Mononuclear cell (primary cell): ENCODE measurements around the gene INPP5A. TPM values are rescaled to one million over a fixed set of nuclear protein-coding genes. Genes with fewer than 3 reads are reported as not detected.

Source experiments
- H3K27me3 ChIP-seq: 2 replicates; pipeline ENCODE4 v1.6.0; 2011; ENCODE audit warnings: low read length, control low read depth; ENCODE audit not compliant: insufficient read depth
- H3K4me1 ChIP-seq: 2 replicates; pipeline ENCODE4 v1.5.1; 2011; ENCODE audit warnings: mild to moderate bottlenecking, low read length, control low read depth; ENCODE audit not compliant: insufficient read depth
- H3K4me3 ChIP-seq: 2 replicates; pipeline ENCODE4 v1.5.1; 2011; ENCODE audit warnings: mild to moderate bottlenecking, low read length, moderate library complexity
- H3K9me3 ChIP-seq: 2 replicates; pipeline ENCODE4 v1.5.1; 2011; ENCODE audit warnings: low read depth, mild to moderate bottlenecking, control low read depth, low read length
- total RNA-seq: library from RNA; depleted of rRNA; stranded (reverse); fragments of >200 nt; gene quantifications from one replicate; pipeline ENCODE4 v1.2.3, GENCODE V29; 2012

The INPP5A gene
- total RNA-seq, 1 donor: 18.6 TPM

DNA sequence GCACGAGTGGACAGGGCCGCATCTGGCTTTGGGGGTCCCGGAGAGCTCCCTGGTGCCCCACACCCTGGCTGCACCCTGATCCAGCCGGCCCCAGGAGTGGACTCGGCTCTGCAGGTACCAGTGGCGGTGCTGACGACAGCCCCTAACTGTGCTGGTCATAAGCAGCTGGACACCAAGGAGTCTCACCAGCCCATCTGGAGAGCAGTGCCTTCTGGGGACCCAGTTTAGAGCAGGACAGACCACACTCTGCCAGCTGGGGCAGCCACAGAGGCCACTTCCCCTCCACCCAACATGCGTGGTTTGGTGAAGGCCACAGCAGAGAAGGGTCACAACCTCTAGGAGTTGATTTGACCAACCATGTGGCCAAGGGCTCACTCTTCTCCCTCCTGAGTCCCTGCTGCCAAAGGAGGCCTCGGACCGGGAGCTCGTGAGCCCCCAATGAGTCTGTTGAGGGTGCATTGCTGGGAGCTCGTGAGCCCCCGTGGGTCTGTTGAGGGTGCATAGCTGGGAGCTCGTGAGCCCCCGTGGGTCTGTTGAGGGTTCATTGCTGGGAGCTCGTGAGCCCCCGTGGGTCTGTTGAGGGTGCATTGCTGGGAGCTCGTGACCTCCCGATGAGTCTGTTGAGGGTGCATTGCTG is 16.0 kb upstream of the INPP5A start:
- Histone ChIP-seq H3K4me1 (peaks cover 14% of the 10 kb centered on the region), H3K27me3 (no peaks in the 10 kb centered on the region), H3K9me3 (no peaks in the 10 kb centered on the region), H3K4me3 (no peak overlapping the region)

DNA sequence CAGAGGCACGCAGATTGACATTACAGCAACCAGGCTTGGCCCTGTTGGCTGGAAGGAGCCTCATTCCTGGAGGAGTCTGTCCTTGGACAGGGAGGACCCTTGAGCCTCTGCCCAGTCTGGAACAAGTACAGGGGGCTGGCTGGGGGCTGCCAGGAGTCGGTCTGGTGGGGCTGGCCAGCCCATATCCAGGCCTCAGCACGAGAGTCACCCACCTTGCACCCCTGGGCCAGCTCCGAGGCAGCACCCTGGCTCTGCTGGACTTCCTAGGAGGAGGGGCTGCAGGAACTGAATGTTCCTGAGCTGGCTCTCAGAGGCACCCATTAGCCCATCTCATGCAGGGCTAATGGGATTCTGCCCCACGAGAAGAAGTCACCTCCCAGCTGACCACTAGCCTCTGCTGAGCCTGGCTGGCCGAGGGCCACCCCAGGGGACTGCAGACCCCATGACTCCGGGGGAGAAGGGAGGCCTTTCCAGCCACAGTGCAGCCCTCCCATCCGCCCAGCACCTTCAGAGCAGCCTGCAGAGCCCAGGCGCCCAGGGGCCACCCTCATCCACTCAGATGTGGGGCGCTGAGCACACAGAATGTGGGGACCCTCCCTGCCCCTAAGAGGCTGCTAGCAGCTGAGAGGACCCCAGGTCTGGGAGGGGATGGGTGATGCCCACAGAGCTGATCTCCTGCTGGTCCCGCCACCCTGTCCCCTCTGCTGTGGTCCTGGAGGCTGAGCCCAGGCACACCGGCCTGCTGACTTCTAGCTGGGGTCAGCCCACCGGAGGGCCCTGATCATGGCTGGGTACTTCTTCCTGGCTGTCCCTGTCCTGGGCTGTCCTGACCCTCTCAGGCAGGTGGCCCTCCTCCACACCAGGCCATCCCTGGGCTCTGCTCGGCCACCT is 14.8 kb upstream of the INPP5A start:
- peaks cover 4% of the 10 kb centered on the region for H3K4me1 ChIP-seq
- no peak overlapping the region for H3K4me3 ChIP-seq
- no peaks in the 10 kb centered on the region for H3K9me3 ChIP-seq
- no peaks in the 10 kb centered on the region for H3K27me3 ChIP-seq

DNA sequence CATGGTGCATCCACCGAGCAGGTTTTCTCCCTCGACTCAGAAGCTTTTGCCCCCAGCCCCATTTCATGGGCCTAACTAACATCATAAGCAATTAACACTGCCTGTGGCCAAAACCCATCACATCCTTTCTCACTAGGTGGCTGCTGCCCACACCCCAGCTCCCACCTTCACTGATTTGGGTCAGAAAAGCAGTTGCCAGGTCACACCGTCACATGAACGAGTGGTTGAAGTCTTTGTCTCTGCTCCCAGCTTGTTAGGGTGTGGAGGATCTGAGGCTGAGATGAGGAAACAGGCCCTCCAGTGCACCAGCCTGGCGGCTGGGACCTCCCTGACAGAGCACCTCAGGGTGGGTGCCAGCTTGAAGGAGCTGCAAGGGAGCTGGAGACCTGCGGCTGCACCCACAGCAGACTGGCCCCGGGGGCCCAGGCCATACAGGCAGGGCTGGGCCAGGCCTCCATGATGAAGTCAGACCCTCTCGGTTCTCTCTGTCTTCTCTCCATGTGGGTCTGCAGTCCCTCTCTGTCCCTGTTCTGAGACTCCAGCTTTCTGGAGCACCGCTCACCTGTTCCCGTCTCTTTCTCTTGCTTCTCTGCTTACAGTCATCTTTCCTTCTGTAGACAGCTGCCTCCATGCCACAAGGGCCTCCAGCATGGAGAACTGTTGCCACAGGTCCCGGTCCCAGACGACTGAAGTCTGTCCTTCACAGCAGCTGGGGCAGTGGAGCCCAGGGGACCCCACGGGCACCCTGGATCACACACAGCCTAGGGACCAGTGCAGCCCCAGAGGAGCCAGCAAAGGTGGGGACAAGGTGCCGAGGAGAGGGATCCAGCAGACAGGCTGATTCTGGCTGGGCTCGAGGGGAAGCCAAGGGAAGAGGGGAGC is 13.8 kb upstream of the INPP5A start:
- Histone ChIP-seq H3K9me3 (no peaks in the 10 kb centered on the region), H3K4me3 (no peak overlapping the region), H3K27me3 (no peaks in the 10 kb centered on the region), H3K4me1 (no peaks in the 10 kb centered on the region)

DNA sequence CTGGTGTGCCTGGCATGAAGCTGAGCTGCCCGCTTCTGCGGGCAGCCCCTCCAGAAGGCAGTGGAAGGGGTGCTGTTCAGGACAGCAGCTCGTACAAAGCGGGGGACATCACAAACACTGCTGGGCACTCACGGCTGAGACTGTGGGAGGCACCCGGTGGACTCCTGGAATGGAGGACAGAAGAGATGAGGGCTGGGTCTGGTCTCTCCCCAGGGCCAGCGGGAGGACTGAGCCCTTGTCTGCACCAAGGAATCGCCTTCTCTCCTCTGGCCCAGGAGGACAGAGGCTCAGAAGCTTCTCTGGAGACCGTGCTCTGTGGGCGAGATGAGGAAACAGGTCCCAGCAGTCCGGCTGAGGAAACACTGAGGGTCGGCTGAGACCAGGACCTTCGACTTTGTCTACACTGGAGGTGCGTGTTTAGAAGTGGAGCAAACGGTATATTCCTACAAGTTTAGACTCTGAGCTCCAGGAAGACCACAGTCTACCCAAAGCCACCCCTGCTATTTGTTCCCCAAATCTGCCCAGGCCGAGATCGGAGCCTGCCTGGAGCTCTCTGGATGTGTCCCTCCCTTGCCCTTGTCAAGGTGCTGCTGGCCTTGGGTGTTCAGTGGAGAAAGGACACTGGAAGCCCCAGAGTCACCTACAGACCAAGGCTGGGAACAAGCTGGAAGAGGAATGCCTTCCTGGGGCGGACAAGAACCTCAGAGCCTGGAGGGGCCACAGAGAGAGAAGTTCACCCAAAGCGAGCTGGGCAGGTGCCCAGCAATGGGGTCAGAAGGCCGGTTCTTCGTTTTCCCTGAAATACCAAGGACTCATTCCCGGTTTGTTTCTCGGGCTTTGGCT is 12.9 kb upstream of the INPP5A start:
- H3K4me1 ChIP-seq: no peaks in the 10 kb centered on the region
- no peak overlapping the region for H3K4me3 ChIP-seq
- H3K27me3 ChIP-seq: peaks cover 4% of the 10 kb centered on the region

DNA sequence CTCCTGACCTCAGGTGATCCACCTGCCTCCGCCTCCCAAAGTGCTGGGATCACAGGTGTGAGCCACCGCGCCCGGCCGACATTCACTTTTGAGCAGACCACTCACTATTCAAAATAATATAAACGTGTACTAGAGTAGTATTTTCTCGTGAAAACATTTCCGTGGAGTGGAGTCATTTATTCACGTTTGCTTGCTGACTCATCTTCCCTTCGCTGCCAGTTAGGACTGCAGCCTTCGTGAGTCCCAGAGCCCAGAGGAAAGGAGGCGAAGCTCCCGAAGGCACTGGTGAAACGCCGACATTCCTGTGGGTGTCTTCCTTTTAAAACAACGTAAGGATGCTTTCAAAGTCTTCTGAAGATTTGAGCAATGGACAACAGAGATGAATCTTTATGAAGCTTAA is 10.9 kb upstream of the INPP5A start:
- H3K4me1 ChIP-seq: no peaks in the 10 kb centered on the region
- H3K4me3 ChIP-seq: no peak overlapping the region
- peaks cover 4% of the 10 kb centered on the region for H3K27me3 ChIP-seq
- H3K9me3 ChIP-seq: peaks cover 4% of the 10 kb centered on the region

More for the DNA sequence above, 12.9 kb upstream of the INPP5A start:
- H3K9me3 ChIP-seq: no peaks in the 10 kb centered on the region

DNA sequence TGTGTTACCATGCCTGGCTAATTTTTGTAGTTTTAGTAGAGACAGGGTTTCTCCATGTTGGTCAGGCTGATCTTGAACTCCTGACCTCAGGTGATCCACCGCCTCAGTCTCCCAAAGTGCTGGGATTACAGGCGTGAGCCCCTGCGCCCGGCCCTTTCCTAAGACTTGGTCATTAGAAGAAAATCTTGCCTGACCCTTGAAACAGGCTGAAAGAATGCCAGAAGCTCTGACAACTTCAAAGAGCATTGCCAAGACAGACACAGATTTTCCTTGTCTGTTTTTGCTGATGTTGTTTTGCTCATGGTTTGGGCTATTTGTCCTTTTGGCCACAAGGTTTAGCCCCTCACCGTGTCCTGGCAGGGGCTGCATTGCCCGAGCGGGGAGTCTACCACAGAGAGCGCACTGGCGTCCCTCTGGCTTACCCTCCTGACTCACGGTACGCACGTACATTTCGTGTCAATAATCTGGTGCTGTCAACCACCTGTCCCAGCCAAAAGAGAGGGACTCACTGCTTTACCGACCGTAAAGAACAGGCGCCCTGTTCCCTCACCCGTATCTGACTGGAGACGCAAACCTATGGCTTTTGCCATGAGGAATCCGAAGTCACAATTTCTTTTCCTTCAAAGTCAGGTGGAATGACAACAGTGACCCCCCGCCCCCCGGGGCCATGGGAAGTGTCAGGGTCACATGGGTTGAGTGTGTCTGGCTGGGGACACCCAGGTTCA is 10.1 kb upstream of the INPP5A start:
- Histone ChIP-seq H3K4me1 (no peaks in the 10 kb centered on the region), H3K4me3 (no peak overlapping the region), H3K9me3 (peaks cover 4% of the 10 kb centered on the region), H3K27me3 (peaks cover 4% of the 10 kb centered on the region)

DNA sequence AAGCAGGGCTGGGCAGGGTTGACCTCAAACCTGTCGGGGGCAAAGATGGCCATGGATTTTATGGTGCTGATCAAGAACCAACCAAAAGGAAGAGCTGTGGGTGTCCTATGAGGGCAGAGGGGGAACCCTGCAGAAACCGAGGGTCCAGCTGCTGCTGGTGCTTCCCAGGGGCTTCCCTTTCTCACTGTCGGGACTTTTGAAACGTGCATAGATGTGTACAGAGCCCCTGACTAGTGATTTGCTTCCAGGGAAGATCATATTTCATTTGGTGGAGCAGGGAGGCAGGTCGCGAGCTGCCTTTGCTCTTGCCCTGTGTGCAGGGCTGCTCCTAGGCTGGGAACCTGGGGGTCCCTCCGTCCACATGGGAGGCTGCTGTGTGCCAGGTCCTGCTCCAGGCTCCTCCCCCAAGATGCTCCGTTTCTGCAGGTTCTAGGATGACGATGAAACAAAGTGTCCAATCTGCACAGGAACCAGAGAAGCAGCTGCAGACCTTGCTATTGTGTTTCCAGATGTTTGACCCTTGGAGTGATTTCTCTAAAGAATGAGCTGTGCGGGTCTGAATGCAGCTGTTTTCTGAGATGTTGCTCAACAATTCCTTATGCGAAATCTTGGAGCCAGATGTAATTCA is 9.4 kb upstream of the INPP5A start:
- Histone ChIP-seq H3K4me3 (no peak overlapping the region), H3K4me1 (no peaks in the 10 kb centered on the region), H3K9me3 (peaks cover 4% of the 10 kb centered on the region), H3K27me3 (peaks cover 4% of the 10 kb centered on the region)

DNA sequence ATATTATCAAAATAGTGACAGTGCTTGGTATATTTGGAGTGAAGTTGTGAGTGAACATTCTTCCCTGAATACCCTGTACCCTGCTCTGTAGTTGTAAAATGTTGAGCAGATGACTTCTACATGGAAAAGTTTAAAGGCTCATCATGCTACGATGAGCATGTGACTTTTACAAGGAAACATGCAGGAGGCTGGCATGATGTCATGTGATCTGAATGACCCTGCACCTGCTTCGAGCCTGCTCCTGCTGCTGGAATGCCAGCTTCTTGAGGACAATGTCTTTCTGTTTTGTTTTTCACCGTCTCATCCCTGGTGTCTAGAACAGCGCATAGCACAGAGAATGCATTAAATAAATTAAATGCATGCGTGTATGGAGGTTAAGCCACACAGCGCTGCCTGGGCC is 5.4 kb upstream of the INPP5A start:
- Histone ChIP-seq H3K27me3 (peaks cover 4% of the 10 kb centered on the region), H3K4me3 (no peak overlapping the region), H3K4me1 (peaks cover 14% of the 10 kb centered on the region), H3K9me3 (peaks cover 4% of the 10 kb centered on the region)

DNA sequence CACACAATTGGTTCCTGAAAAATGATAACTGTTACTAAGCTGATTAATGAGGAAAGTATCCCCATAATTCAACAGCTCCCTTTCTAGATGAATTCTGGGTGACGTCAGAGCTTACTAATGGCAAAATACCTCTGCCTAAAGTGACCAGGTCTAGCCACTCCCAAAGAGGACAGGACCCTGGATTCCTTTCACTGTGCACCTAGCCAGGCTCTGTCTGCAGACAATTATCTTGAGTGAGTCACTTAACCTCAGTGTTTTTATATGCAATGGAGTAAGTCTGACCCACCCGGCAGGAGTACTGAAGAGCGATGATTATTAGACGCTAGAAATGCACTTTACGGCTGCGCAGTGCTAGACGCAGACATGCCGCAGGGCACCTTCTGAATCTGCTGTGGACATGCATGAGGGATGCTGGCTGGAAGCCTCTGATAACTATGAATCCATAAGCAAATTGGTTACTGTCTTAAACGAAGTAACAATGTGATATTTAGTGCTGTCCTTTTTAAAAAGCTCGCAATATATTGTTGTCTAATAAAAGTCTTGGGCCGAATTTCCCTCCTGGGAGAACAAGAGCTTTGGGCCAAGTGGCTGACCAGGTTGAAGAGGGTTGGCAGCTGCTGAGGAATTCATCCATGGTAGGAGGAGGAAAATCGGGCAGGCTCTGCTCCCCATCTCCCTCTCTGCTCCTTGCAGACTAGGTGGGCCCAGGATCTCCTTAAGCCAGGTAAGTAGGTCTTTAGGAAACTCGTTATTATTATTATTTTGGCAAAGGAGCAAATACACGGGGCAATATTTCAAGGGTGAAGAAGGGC is 4.6 kb upstream of the INPP5A start:
- no peak overlapping the region for H3K4me3 ChIP-seq
- peaks cover 4% of the 10 kb centered on the region for H3K9me3 ChIP-seq
- H3K4me1 ChIP-seq: peaks cover 14% of the 10 kb centered on the region
- H3K27me3 ChIP-seq: peaks cover 4% of the 10 kb centered on the region

DNA sequence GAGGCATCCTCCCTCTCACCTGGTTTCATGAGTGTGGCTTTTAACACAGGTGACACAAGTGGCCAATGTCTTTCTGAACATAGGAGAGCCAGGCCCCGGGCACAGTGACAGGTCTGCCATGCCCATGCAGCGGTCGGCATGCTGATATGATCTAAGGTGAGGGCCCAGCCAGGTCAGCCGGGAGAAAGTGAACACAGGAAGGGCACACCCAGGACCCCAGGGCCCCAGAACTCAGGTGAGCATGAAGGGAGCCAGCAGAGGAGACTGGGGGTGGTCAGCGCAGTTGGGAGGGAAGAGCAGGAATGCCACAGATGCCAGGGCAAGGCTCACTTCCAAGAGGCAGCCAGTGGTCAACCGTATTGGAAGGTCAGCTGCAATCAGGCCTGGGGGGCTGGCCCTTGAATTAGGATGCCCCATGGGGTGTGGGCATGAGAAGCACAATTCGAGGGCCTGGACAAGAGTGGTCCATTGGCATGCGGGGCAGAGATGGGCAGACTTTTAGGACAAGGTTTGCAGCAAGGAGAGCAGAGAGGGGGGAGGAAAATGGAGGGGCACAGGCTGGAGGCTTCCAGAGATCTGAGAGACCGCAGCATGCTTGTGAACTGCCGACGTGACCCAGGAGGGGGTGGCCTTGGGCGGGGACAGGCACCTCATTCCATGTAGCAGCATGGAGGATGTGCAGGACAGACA is 3.9 kb upstream of the INPP5A start:
- peaks cover 4% of the 10 kb centered on the region for H3K27me3 ChIP-seq
- peaks cover 22% of the 10 kb centered on the region for H3K4me1 ChIP-seq
- H3K4me3 ChIP-seq: no peak overlapping the region
- peaks cover 4% of the 10 kb centered on the region for H3K9me3 ChIP-seq

DNA sequence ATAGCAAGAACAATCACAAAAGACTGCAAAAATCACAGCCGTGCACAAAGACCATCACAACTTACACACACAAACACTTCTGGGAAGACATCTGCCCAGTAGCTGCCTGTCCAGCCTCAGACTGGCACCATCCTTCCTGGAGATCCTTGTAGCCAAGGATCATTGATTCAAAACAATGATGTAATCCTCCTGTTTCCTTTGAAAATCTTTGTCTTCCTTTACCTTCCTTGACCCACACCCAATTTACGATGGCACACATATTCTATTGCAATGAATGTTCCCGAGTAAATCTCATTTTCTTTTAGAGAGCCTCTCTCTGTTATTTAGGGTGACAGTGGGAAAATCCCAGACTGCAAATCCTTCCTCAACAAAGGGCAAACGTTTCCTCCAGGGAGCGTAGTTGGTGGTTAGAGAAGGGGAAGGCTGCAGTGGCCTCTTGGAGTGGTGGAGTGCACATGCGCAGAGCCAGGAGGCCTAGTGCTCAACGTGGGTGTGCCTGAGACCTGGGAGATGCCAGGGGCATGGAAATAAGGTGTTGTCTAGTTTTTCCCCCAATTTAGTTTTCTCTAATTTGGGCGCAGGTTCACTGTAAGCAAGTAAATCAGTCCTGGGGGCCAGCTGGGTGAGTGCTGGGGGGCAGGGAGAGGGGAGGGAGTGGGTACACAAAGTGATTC is 3.1 kb upstream of the INPP5A start:
- Histone ChIP-seq H3K4me1 (peaks cover 30% of the 10 kb centered on the region), H3K27me3 (peaks cover 2% of the 10 kb centered on the region), H3K9me3 (peaks cover 4% of the 10 kb centered on the region), H3K4me3 (no peak overlapping the region)

DNA sequence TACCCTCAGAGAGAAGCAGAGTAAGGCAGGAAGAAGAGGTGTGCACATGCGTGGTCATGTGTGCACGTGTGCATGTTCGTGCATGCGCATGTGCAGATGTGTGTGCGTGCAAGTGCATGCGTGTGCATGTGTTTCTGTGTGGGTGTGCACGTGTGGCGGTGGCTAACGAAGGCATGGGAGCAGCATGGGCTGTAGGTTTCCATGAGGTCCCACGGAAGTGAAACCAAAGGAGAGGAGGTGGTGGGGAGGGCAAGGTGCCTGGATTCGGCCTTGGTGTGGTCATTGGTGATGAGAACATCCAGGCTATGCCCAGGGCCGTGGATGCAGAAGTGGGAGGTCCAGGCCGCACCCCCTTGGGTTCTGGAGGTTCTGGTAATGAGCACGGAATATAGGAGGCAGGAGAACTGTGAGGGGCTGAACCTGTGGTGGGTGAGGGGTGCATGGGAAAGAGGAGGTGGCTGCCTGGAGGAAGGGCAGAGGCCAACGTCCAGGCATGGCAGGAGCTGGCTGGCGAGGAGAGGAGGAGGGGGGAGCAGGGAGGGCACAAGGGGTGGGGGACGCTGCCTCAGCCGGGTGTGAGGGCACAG is 2.4 kb upstream of the INPP5A start:
- no peaks in the 10 kb centered on the region for H3K27me3 ChIP-seq
- peaks cover 36% of the 10 kb centered on the region for H3K4me1 ChIP-seq
- peaks cover 4% of the 10 kb centered on the region for H3K9me3 ChIP-seq
- H3K4me3 ChIP-seq: no peak overlapping the region
